ENCODE data around the gene ZFP64.

DNA sequence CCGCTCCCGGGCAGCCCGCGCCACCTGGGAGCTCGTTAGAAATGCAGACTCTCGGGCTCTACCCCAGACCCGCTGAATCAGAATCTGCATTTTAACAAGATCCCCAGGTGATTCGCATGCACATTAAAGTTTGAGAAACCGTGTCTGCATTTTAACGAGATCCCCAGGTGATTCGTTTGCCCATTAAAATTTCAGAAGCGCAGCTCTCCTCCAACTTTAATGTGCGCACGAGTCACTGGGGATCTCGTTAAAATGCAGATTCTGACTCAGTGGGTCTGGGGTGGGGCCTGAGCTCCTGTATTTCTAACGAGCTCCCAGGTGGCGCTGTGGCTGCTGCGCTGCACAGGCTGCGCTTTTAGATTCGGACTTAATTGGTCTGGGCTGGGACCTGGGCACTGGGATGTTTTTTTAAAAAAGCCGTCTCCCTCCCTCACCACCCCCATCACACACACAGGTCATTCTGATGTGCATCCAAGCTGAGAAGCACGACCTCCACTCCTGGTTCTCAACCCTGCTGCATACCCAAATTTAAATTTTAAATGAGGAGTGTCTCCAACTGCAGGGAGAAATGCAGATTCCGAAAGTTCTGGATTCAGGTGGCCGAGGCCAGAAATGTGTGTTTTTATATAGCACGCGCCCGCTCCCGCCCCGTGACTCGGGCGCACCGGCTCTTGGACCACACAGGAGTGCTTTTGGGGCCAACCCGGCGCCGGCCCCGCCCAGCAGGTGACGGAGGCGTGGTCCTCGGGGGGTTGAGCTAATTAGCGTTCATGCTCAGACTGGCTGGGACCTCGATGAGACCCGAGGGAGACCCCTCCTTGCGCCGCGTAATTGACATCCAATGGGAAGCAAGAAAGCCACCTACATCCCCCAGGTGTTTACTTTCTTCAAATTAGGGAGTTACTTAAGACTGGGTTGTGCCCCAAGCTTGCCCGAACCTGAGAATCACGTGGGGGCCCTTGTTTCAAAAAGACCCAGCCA, 85.8 kb downstream of the ZFP64 start:
- TF ChIP-seq SP1 (IDR thresholded peaks at IDR 0.05) (no peak), NFRKB (IDR thresholded peaks at IDR 0.05) (no peak), BHLHE40 (IDR thresholded peaks at IDR 0.05; ENCODE audit: borderline replicate concordance) (no peak), LEF1 (IDR thresholded peaks at IDR 0.05; ENCODE audit: borderline replicate concordance) (no peak), HDGF (IDR thresholded peaks at IDR 0.05; ENCODE audit: borderline replicate concordance) (no peak), L3MBTL2 (conservative IDR thresholded peaks at IDR 0.05) (peak; percentile 40; the same call in 1 of the 2 replicates), FOXM1 (IDR thresholded peaks at IDR 0.05; ENCODE audit: borderline replicate concordance) (no peak), ELF4 (IDR thresholded peaks at IDR 0.05) (no peak)
- TF ChIP-seq, protein P1, sequence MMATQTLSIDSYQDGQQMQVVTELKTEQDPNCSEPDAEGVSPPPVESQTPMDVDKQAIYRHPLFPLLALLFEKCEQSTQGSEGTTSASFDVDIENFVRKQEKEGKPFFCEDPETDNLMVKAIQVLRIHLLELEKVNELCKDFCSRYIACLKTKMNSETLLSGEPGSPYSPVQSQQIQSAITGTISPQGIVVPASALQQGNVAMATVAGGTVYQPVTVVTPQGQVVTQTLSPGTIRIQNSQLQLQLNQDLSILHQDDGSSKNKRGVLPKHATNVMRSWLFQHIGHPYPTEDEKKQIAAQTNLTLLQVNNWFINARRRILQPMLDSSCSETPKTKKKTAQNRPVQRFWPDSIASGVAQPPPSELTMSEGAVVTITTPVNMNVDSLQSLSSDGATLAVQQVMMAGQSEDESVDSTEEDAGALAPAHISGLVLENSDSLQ (IDR thresholded peaks at IDR 0.05): no peak
